ENCODE data around the gene DPP10.

The DPP10 gene

GRCh38 chr2:115739574-115739973 is 1297.1 kb downstream of the DPP10 start:
- DNase-seq (ENCODE audit: low spot score) = no peak

DNA sequence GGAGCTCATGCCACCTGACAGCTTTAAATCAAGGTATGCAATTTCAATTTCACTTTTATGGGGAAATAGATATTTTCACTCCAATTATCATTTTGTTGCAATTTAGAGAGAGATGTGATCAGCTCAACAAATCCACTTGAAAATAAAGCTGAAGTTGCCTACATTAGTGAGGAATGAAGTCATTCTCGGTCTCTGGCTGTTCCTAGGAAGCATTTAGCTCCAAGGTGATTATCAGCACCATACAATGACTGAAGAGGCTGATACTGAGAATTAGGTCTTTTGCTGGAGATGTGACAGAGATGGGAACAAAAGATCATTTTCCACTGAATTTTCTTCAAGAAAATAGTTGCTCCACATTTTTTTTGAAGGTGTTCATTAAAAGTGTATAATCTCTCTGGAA is 1303.7 kb downstream of the DPP10 start:
- no peak for DNase-seq (ENCODE audit: low spot score)

- no peak for DNase-seq (ENCODE audit: low spot score)
These were observed 1314.8 kb downstream of the DPP10 start for GRCh38 chr2:115757286-115757685.

DNA sequence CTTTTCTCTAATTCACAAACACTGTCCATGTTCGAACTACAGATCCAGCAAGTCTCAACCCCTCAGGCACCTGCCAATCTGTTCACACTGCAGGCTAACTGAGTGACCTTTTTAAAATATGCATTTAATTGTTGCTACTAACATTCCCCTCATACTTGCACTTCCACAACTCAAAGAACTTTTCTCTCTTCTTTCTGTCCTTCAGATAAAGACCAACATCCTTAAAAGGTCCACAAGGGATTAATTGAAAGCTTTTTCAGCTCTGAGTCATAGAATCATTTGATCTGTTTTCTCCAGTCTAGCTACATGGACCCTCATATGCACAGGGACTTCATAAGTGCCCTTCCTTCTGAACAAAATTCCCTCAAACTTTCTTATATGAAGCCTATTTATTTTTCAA is 1321.2 kb downstream of the DPP10 start:
- no peak for DNase-seq (ENCODE audit: low spot score)

- no peak for DNase-seq (ENCODE audit: low spot score)
These were observed 1329.1 kb downstream of the DPP10 start for GRCh38 chr2:115771516-115771915.

GRCh38 chr2:115774361-115774760 is 1331.9 kb downstream of the DPP10 start:
- no peak for DNase-seq (ENCODE audit: low spot score)

- no peak for DNase-seq (ENCODE audit: low spot score)
These were observed 1336.7 kb downstream of the DPP10 start for GRCh38 chr2:115779085-115779632.

DNA sequence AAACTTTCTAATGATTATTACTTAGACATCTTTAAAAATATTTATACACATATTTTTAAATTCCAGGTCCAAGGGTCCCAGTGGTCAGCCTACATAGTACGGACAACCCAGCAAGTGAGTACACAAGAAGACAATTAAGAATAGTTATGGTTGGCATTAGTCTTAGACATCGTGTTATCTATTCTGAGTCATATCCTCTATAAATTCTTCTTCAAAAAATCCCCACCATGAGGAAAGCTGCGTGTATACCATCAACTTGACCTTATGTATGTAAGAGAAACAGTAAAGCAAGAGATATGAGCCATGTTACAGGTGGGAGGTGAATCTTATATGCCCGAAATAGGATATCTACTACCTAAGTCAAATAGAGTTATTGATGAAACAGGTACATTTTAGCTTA is 1339.8 kb downstream of the DPP10 start:
- DNase-seq (ENCODE audit: low spot score) = no peak

- DNase-seq (ENCODE audit: low spot score) = no peak
These were observed 1353.6 kb downstream of the DPP10 start for GRCh38 chr2:115796078-115796477.

- DNase-seq (ENCODE audit: low spot score) = no peak
These were observed 1364.8 kb downstream of the DPP10 start for GRCh38 chr2:115807276-115807675.

DNA sequence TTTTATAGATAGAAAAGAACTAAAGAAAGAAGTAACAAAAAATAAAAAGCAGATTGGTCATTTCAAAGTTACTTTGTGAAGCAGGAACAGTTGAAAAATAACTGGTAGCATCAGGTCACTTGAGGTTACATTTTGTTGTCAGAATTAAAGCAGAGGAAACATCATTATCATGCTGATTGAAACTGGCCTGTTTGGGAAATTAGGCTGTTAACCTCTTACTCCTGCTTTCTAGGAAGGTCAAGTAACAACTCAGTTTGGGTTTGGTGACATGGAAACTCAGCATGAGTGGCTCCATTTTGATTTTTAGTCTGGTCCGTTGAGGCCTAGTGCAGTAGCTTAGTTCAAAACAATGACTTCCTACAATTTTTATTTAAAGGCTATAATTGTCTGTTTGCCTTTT is 1383.5 kb downstream of the DPP10 start:
- DNase-seq (ENCODE audit: low spot score) = no peak

- no peak for DNase-seq (ENCODE audit: low spot score)
These were observed 1390.8 kb downstream of the DPP10 start for GRCh38 chr2:115833196-115833595.

DNA sequence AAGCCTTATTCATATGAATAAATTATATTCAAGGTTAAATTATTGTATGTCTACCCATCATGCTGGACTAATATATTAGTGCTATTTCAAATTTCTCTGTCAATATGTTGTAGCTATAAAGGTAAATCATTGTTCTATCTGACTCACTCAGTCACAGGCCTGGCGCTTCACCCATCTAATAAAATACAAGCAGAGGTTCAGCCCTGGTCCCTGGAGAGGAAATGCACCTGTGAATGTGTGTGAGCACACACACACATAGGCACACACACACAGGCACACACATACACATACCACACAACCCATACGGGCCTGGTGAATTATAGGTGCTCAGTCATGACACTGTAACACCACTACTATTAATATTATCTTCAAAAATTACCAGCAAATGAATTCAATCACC is 1396.1 kb downstream of the DPP10 start:
- no peak for DNase-seq (ENCODE audit: low spot score)

DNA sequence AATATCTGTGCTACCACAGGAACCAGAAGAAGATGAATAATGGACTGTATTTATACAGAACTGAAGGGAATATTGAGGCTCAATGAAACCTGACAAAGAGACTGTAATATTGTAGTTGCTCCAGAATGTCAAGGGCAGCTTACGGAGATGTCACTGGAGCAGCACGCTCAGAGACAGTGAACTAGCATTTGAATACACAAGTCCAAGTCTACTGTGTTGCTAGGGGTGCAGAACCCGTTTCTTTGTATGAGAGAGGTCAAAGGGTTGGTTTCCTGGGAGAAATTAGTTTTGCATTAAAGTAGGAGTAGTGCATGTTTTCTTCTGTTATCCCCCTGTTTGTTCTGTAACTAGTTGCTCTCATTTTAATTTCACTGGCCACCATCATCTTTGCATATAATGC is 1399.9 kb downstream of the DPP10 start:
- DNase-seq (ENCODE audit: low spot score) = no peak

- DNase-seq (ENCODE audit: low spot score) = no peak
These were observed 1405.8 kb downstream of the DPP10 start for GRCh38 chr2:115848192-115848591.

- DNase-seq (ENCODE audit: low spot score) = no peak
These were observed 1424.6 kb downstream of the DPP10 start for GRCh38 chr2:115867024-115867423.

DNA sequence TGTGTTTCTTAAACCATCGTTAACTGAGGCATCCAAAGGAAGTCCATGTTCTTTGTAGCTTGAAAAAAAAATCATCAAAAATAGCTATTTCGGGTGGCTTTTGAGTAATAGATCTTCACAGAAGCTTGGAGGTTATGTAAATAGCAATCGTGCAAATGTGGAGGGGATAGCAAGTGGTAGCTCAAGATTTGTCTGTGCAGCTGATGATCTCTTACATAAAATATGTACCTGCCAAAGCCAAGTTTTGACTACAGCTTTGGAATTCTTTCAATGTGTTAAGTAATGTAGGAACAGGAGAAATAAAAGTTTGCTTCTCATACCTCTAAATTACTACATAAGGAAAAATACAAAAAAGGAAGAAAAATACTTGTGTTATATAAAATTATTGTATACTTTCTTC is 1432.0 kb downstream of the DPP10 start:
- DNase-seq (ENCODE audit: low spot score) = no peak

DNA sequence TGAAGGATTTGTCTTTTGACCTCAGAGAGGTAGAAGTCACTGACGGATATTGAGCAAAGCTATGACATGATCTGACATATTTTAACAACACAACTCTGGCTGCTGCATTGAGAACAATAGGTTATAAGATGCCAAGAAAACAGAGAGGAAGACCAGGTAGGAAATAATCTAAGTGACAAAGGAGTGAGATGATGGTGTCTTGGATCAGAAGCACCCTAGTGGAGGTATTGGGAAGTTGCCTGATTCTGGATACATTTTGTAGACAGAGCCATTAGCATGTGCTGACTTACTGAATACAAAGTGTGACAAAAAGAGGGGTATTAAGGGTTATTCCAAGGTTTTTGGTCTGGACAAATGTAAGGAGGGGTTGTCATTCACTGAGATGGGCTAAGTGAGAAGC is 1438.1 kb downstream of the DPP10 start:
- no peak for DNase-seq (ENCODE audit: low spot score)

- no peak for DNase-seq (ENCODE audit: low spot score)
These were observed 1444.9 kb downstream of the DPP10 start for GRCh38 chr2:115887209-115887776.

Data from D341Med (cell line).